H54 (cell line): Measurements from ENCODE around the gene SMIM13.

Experiments
- DNase-seq: peaks from one replicate; pipeline ENCODE4 v3.0.0; 2011; ENCODE audit warnings: low spot score, mixed read lengths; ENCODE audit not compliant: insufficient read length
- FAIRE-seq: peaks from 3 replicates; lab custom pipeline; 2011; peaks lifted over from hg19 to GRCh38; lab: Jason Lieb, UNC
- POLR2A ChIP-seq: IDR thresholded peaks from 2 replicates; pipeline ENCODE4 v1.6.1; 2011; ENCODE audit warnings: low read depth, mild to moderate bottlenecking, low read length

Gene SMIM13

DNA sequence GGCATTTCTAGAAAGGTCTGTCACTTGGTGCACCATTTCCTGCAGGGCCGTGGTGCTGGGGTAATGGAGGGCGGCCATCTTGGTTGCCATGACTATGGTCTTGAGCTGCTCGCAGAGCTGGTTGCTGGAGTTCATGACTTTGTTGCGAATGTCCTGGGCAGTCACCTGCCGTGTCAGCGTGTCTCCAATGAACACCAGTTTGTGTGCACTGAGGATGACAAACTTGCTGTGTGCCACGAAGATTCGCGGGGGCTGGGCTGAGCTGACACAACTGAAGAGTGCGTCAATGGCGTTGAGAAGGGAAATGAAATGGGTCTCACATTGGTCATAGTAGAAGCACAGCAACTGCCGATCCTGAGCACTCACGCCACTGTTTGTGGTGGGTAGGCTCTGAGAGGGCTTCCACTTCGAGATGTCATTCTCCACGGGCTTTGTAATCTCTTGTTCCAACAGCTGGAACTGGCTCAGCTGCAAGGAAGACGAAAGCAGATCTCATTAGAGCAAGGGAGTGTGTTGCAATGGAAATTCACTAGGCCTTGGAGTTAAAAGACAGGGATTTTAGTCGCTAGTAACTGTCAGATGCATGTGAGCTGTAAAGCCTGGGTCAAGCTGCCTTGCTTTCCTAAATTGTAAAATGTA lies 91.7 kb downstream of the SMIM13 start:
- TF ChIP-seq POLR2A: no peak
- FAIRE-seq (no peak), DNase-seq (no peak)

DNA sequence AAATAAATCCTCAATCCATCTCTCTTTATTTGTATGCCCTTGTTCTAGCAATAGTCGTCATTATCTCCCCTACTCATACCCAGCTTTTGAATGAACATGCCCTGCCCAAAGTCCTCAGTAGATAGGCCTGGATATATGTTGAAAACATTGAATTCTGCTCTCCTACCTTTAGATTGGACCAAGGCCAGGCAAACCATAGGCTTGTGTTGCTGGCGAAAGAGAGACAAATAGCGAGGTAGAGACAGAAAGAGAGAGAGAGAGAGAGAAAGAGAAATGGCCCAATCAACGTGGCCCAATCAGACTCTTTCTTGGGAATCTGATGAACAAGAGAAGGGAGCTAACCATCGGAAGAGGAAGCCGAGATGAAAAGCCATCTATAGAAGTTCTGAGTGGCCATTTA lies 93.7 kb downstream of the SMIM13 start:
- no peak for DNase-seq
- FAIRE-seq: no peak
- no peak for TF ChIP-seq POLR2A
